HG03175 (cell line): ENCODE results near the gene RPS27L.
A peak's percentile ranks its signal among the peaks of the same experiment; 100 is the strongest.
"Not testable (repeated sequence)": the region's sequence is repeated elsewhere in the genome, so short reads cannot be mapped to it uniquely, and the experiment has no call there.

Source experiments
- ATAC-seq: cut with Tn5 transposase; IDR thresholded peaks from one replicate; pipeline ENCODE4 v1.9.1; 2021; ENCODE audit warnings: mild to moderate bottlenecking, moderate library complexity; ENCODE audit not compliant: unreplicated experiment

The RPS27L gene

DNA sequence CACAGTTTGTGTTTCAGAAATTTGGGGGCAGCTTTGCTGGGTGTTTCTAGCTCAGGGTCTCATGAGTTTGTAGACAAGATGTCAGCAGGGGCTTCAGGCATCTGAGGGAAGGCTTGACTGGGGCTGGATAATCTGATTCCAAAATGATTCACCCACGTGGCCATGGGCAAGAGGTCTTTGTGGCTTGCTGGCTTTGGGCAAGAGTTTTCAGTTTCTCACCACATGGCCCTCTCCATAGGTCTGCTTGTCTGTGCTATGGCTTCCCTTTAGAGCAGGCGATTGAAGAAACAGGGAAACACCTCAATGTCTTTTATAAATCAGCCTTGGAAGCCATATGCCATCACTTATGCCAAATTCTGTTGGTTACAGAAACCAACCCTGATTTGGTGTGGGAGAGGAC, 11.9 kb downstream of the RPS27L start:
- ATAC-seq, result no peak

DNA sequence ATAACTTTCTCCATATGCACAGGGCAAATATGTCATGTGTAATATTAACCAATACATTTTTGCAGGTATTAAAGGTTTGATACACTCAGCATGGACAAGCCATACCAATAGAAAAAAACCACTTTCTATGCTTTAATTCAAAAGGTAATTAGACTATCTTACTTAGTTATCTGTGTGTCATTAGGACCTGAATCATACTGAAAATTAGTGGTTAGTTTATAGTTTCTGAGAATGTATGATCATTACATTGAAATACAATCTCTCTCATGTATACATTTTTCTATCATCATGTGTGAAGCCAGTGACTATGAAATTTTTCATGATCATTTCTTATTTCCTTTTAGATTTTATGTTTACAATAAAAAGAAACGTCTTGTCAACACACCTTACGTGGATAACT, 16.3 kb downstream of the RPS27L start:
- ATAC-seq, result no peak

DNA sequence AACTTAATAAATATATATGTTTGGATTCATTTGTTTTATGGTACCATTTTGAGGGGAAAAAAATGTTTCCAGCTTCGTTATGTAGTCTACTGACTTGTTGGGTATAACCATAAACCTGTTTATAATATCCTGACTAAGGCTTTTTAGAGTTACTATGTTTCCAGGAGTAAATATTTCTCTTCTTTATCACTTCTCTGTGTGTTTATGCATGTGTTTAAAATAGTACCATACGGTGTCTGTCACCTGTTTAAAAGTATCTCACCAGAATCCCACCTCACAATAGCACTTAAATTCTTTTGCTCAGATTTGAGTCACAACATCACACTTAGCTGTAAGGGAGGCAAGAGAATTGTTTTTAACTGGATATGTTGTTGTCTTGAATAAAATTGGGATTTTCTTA, 20.5 kb downstream of the RPS27L start:
- ATAC-seq, result no peak

DNA sequence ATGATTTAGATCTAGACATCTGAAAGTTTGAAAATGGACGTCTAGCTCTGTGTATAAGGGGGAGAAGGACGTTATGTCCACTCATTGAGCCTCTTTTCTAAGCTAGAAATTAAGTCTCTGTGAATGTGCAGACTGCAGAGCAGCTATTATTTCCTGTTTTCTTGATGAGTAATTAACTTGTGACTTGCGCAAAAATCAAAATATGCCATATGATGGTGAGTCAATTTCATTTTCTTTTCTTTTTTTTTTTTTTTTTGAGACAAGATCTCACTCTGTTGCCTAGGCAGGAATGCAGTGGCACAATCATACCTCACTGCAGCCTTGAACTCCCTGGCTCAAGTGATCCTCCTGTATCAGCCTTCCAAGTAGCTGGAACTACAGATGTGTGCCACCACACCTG, 21.5 kb downstream of the RPS27L start:
- no peak for ATAC-seq

DNA sequence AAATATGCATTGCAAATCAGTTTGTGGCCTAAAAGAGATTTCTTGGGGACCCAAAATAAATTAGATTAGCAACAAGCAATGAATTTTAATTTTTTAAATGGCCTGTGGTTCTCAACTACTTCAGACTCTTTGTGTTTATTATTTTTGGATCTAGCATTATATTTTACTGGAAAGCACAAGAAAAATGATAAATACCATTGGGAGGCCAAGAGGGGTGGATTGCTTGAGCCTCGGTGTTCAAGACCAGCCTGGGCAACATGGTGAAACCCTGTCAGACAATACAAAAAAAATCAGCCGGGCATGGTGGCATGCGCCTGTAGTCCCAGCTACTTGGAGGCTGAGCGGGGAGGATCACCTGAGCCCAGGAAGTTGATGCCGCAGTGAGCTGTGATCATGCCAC, 22.0 kb downstream of the RPS27L start:
- ATAC-seq, result no peak

DNA sequence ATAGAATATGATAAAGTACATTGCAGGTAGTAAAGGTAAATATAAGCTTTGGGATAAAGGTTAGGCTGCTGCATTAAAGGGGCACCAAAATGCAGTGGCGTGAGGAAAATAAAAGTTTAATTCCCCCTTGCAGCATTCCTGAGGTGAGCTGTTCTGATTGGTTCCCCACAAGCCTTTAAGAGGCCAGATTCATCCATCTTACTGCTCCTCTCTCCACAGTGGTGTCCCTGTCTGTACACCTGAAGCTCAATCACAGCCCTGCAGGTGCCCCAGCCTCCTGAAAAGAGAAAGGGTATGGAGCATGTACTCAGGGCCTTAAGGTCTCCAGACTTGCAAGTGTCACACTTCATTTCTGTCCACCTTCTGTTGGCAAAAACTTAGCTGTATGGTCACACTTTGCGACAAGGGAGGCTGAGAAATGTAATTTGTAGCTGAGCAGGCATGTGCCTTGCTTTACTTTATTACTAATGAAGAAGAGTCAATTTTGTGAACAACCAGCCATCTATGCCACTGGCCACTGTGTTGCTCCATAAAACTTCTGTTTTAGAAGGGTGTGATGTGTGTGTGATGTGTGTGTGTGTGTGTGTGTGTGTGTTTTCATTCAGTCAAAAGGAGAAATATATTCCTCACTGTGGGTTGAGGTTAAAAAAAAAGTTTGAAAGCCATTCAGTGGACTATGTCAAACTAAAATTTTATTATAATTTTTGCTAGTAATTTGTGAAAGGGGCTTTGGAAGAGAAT, 22.9 kb downstream of the RPS27L start:
- ATAC-seq, result no peak

DNA sequence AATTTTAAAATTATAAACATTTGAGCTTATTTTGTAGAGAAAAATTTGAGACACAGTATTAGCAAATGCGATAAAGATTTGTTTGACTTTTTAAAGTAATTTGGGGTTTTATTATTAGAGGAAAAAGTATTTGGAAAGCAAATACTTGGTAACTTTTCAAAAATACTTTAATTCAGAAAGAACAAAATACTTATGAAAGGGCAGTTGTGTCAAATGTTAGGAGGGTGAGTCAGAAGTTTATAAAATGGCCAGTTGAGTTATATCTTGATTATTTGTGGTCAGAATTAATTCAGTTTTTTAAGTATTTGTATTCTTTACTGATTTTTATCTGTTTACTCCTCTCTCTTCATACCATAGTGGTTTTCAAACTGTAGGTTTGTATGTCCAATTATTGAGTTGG, 23.5 kb downstream of the RPS27L start:
- ATAC-seq, result no peak

DNA sequence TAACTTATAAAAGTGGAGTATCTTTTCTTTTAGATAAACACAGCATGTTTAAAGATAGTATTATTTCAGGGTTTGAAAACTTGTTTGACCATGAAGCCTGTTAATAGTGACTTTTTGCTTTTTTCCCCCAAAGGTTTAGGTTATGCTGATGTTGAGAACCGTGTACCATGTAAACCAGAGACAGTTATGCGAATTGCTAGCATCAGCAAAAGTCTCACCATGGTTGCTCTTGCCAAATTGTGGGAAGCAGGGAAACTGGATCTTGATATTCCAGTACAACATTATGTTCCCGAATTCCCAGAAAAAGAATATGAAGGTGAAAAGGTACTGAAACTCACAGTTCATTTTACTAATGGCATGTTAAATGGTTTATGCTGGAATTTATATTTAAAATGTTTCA, 30.6 kb downstream of the RPS27L start:
- no peak for ATAC-seq

DNA sequence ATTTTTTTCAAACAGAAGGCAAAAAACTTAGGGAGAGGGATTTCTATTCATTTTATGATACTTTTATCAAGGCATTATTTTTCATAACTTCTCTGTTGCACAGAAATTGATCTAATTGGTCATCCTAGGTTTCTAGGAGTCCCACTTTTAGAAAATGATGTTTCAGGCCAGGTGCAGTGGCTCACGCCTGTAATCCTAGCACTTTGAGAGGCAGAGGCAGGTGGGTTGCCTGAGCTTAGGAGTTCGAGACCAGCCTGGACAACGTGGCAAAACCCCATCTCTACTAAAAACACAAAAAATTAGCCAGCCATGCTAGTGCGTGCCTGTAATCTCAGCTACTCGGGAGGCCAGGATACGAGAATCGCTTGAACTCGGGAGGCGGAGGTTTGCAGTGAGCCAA, 32.8 kb downstream of the RPS27L start:
- no peak for ATAC-seq

DNA sequence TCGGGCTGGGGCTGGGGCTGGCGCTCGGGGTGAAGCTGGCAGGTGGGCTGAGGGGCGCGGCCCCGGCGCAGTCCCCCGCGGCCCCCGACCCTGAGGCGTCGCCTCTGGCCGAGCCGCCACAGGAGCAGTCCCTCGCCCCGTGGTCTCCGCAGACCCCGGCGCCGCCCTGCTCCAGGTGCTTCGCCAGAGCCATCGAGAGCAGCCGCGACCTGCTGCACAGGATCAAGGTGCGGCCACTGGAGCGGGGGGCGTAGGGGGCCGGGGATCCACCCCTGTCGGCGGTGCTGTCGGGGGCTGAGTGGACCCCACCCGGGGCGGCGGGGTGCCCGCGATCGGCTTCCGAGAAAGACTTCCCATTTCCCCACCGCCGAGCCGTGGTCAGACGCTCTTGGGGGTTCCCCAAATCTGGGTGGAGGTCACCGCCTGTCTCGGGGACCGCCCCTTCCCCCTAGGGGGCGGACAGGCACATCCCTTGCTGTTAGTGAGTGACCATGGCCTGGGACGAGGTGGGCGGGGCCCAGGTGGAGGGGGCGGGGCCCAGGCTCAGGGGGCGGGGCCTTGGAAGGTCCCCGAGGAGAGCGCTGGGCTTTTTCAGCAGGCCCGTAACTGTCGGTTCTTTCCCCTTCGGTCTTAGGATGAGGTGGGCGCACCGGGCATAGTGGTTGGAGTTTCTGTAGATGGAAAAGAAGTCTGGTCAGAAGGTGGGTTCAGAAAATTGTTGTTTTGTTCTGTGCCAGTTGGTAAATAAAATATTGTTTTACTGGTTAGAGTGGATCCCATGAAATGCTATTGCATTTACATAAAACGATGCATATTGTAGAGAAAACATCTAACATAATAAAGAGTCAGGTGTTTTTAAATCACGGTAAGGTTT, 35.0 kb downstream of the RPS27L start:
- ATAC-seq, result peak; percentile 82

DNA sequence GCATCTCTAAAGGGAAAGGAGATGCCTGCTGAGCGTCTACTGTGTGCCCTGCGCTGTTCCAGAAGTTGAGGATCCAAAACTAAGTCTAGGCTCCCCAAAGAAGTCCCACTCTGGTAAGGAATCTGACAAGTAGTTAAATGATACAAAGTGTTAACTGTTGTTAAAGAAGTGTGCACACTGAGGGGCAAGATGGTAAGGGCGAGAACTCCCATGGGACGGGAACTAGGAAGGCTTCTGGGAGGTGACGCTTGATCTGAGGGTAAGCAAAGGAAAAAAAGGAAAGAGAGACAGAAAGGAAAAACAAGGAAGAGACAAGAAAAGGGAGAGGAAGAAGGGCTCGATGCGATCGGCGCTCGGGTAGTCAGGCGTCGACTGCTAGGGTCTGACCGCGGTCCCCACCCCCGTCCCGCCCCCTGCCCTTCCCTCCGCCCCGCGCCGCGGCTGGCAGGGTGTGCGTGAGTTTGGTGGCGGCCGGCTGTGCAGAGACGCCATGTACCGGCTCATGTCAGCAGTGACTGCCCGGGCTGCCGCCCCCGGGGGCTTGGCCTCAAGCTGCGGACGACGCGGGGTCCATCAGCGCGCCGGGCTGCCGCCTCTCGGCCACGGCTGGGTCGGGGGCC, 35.8 kb downstream of the RPS27L start, which contains the start of gene LACTB:
Gene LACTB, plus strand, starts transcription at position 480 of the 620 bp plus-strand sequence. Its CDS starts 11 bp downstream, at position 491.
- ATAC-seq, result peak; percentile 88

DNA sequence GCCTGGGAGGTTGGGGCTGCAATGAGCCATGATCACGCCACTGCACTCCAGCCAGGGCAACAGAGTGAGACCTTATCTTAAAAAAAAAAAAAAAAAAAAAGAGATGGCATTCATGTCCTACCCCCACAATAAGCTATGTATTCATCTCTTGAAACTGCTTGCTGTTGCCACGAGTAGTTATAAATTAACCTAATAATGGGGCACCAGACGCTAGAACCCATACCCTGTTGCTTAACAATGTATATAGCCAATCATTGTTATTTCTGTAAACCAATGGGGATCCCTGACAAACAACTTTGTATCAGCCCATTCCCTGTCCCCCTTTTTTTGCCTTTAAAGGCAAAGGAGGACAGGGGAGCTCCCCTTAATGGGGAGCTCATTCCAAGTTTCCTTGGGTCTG, 38.4 kb downstream of the RPS27L start:
- no peak for ATAC-seq

DNA sequence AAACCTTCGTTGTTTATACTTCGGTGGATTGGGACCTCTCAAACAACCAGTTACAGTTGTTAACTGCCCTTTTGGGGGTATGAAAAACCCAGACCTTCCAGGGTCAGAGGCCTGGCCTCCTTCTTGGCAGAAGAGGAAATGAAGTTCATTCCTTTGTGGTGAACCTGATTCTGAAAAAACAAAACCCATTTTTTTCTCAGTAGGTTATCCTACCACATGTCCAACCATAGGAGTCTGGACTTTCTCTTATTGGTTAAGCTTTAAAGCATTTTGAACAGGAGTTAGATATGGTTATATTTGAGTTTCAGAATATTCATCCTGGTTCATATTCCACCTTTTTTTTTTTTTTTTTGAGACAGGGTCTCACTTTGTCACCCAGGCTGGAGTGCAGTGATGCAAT, 42.8 kb downstream of the RPS27L start:
- ATAC-seq, result no peak

DNA sequence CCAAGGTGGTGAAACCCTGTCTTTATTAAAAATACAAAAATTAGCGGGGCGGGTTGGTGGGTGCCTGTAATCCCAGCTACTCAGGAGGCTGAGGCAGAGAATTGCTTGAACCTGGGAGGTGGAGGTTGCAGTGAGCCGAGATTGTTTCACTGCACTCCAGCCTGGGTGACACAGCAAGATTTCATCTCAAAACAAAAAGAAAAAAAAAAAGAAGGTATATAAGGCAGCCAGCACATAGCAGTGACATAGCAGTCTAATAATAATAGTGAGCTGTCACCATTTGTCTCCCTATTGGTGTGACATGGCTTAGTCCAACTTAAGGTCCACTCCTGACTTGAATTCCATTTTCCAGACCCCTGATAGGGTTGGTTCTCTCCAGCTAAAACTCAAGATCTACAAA, 44.4 kb downstream of the RPS27L start:
- ATAC-seq, result no peak

DNA sequence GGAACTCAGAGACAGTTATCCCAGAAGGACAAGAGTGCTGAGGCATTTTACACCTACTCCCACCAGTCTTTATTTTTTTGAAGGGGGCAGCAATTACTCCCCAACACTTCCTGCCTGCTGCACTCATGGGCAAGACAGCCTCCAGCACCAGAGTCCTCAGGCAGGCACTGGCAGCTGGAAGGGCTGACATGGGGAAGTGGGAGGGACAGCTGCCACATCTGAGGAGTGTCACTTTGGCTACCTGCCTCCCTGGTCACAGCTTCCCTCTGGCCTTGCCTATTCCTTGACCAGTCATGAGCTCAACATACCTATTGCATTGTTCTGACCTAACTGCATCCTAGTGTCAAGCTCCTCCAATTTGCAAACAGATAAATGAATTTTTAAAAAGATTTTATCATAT, 45.8 kb downstream of the RPS27L start:
- ATAC-seq, result no peak

DNA sequence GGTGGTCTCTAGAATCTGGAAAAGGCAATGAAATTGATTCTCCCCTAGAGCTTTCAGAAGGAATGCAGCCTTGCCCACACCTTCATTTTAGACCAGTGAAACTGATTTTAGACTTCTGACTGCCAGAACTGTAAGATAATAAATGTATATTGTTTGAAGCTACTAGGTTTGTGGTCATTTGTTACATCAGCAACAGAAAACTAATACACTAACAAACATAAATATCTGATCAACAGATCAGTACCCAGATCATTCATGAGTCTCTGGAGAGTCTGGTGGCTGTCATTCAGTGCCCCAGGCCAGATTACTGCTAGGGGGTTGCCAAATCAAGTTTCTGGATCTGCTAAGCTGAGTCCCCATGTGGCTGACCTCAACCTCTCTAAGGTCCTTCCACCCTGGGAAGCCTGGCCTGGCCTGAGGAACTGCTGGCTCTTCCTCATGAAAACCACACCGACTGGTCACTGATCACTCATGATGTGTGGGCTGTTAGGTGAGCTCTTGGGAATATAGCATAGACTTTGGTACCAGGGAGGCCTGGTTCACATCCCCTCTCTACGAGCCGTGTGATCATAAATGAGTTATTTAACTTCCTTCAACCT, 46.8 kb downstream of the RPS27L start:
- no peak for ATAC-seq

DNA sequence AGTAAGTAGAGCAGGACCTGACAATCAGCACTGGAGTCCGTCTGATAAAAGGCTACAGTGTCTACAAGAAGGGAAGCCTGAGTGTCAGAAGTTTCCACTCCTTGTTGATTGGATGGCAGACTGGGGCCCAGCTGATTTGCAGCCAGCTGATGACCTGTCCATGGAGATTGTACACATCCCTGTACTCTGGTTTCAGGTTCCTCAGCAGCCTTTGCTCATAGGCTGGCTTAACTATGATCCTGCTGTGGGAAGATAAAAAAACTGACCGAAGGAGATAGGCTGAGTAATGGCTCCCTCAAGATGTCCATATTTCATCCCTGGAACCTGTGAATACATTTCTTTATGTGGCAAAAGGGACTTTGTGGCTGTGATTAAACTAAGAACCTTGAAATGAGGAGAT, 47.4 kb downstream of the RPS27L start:
- ATAC-seq, result no peak

DNA sequence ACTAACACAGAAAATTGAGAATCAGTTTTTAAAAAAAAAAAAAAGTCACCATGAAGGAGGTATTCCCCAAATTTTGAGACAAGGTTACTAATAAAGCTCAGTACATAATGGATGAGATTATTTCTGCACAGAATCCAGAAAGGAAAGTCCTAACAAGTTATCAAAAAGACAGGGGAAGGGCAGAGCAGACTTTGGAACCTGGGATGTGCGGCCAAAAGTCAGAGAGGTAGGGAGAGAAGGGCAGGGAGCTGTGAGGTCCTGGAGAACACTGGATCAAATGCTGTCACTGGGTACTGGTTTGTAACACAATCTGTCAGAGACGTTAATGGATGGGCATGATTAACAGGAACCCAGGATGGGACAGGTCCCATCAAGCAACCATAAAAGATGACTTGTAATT, 47.8 kb downstream of the RPS27L start:
- ATAC-seq, result no peak

DNA sequence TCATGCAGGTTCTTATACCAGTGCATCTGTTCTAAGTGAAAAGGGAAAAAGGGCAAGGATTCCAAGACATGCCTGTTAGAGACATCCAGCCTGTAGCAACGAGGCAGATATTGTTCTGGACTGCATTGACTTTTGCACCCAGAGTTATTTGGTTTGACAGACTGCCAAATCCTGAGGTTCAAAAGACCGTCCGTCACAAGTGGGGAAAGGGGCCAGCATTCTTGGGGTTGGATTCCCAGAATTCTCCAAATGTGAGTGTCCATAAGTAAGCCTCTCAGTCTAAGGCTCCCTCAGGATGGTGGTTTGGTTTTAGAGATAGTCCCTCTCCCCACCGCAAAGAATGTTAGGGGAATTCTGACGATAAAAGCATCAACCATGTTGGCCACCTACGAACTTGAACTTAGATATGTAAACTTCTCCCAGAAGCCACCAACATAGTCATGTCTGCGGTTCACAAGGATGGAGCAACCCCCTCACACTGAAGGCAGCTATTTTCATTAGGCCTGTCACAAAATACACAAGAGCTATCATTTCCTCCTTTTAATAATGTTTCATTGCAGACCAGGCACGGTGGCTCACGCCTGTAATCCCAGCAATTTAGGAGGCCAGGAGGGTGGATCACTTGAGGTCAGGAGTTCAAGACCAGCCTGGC, 49.3 kb downstream of the RPS27L start:
- ATAC-seq, result no peak

DNA sequence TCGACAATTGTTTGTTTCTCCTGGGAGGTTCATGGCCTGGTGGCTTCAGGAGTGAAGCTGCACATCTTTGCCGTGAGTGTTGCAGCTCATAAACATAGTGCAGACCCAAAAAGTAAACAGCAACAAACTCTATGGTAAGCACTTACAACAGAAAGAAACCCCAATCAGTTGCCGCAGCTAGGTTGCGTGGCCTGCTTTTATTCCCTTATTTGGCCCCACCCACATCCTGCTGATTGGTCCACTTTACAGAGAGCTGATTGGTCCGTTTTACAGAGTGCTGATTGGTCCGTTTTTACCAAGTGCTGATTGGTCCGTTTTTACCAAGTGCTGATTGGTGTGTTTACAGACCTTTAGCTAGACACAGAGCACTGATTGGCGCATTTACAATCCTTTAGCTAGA, 51.9 kb downstream of the RPS27L start:
- ATAC-seq, result not testable (repeated sequence)

DNA sequence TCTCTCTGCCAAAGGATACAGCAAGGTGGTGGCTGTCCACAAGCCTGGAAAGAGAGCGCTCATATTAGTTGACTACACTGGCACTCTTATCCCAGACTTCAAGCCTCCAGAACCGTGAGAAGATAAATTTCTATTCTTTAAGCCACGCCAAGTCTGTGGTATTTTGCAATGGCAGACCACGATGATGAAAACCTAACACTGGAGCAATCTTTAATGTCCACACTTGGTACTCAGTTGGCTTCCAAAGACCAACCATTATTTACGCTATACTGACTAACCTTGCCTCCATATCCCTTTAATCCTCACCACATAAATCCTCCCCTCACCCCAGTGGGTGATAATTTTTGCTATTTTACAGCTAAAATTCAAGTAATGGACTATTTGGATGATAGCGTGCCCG, 52.5 kb downstream of the RPS27L start:
- no peak for ATAC-seq
